H54 (cell line): ENCODE data around the gene PEMT.

Source experiments
- DNase-seq: peaks from one replicate; pipeline ENCODE4 v3.0.0; 2011; ENCODE audit warnings: low spot score, mixed read lengths; ENCODE audit not compliant: insufficient read length
- FAIRE-seq: peaks from 3 replicates; lab custom pipeline; 2011; peaks lifted over from hg19 to GRCh38; lab: Jason Lieb, UNC
- POLR2A ChIP-seq: IDR thresholded peaks from 2 replicates; pipeline ENCODE4 v1.6.1; 2011; ENCODE audit warnings: low read depth, mild to moderate bottlenecking, low read length

The PEMT gene

GRCh38 chr17:17557796-17558195 is 33.7 kb downstream of the PEMT start:
- FAIRE-seq (no peak), DNase-seq (no peak)
- no peak for TF ChIP-seq POLR2A

- no peak for FAIRE-seq
- no peak for TF ChIP-seq POLR2A
- DNase-seq, result no peak
Observed at GRCh38 chr17:17556671-17557070, 34.8 kb downstream of the PEMT start.

- no peak for TF ChIP-seq POLR2A
- FAIRE-seq, result no peak
- DNase-seq, result no peak
Observed at GRCh38 chr17:17555906-17556305, 35.6 kb downstream of the PEMT start.

- FAIRE-seq (no peak), DNase-seq (no peak)
- TF ChIP-seq POLR2A, result no peak
Observed at GRCh38 chr17:17555151-17555550, 36.4 kb downstream of the PEMT start.

GRCh38 chr17:17554266-17554665 is 37.2 kb downstream of the PEMT start:
- FAIRE-seq, result no peak
- TF ChIP-seq POLR2A, result no peak
- DNase-seq, result no peak

GRCh38 chr17:17553217-17554195 is 38.0 kb downstream of the PEMT start:
- FAIRE-seq, result no peak

GRCh38 chr17:17552351-17553216 is 38.9 kb downstream of the PEMT start:
- no peak for FAIRE-seq

More at GRCh38 chr17:17553217-17554195, 38.0 kb downstream of the PEMT start:
- DNase-seq, result no peak
- TF ChIP-seq POLR2A, result no peak

GRCh38 chr17:17551361-17551760 is 40.1 kb downstream of the PEMT start:
- FAIRE-seq (no peak), DNase-seq (no peak)
- no peak for TF ChIP-seq POLR2A

More at GRCh38 chr17:17552351-17553216, 38.9 kb downstream of the PEMT start:
- TF ChIP-seq POLR2A, result no peak
- DNase-seq, result no peak

- no peak for DNase-seq
- TF ChIP-seq POLR2A, result no peak
- no peak for FAIRE-seq
Observed at GRCh38 chr17:17549732-17550366, 41.7 kb downstream of the PEMT start.

GRCh38 chr17:17548044-17548443 is 43.5 kb downstream of the PEMT start:
- no peak for DNase-seq
- no peak for TF ChIP-seq POLR2A
- no peak for FAIRE-seq

GRCh38 chr17:17547210-17547764 is 44.2 kb downstream of the PEMT start:
- TF ChIP-seq POLR2A, result no peak
- DNase-seq (no peak), FAIRE-seq (no peak)

- FAIRE-seq (no peak), DNase-seq (no peak)
- TF ChIP-seq POLR2A, result no peak
Observed at GRCh38 chr17:17546399-17547185, 44.9 kb downstream of the PEMT start.
